H1 (cell line): ENCODE data around the gene CLEC2B. TPM values are rescaled to one million over a fixed set of nuclear protein-coding genes. Genes with fewer than 3 reads are reported as not detected.

Experiments
- CTCF ChIA-PET: fragments of 300-600 bp; sonication (Branson Sonifier 250); formaldehyde crosslinking; loops from one replicate; lab custom pipeline; 2021; ENCODE audit not compliant: partially characterized antibody; lab: Charles Lee
- POLR2A ChIA-PET: fragments of 300-600 bp; sonication (Branson Sonifier 250); formaldehyde crosslinking; loops from one replicate; lab custom pipeline; 2021; ENCODE audit warnings: inconsistent platforms; ENCODE audit not compliant: partially characterized antibody; lab: Charles Lee
- DNase-seq, 2 experiments: peaks; one replicate each; pipeline versions ENCODE4 v3.0.0 to v3.0.0-alpha.2; 2010 to 2022; ENCODE audit warnings: low spot score in 2 of 2, low read depth in 1 of 2, mixed read lengths in 1 of 2
- FAIRE-seq: peaks from 2 replicates; lab custom pipeline; 2011; peaks lifted over from hg19 to GRCh38; lab: Jason Lieb, UNC
- H2AFZ ChIP-seq: 2 replicates; pipeline ENCODE4 v1.8.1; 2012; ENCODE audit warnings: low read length, inconsistent platforms
- H2AK5ac ChIP-seq: 2 replicates; pipeline ENCODE4 v1.6.1; 2013; ENCODE audit warnings: low read depth, low read length
- H2BK120ac ChIP-seq: replicated peaks from 2 replicates; pipeline ENCODE3; 2013; ENCODE audit warnings: low read depth, low read length, inconsistent platforms
- H2BK12ac ChIP-seq: 2 replicates; pipeline ENCODE4 v1.6.1; 2013; ENCODE audit warnings: low read depth, low read length
- H2BK15ac ChIP-seq: 2 replicates; pipeline ENCODE4 v1.6.1; 2013; ENCODE audit warnings: low read length
- H2BK20ac ChIP-seq: 2 replicates; pipeline ENCODE4 v1.6.1; 2013; ENCODE audit warnings: low read length
- H2BK5ac ChIP-seq: 2 replicates; pipeline ENCODE4 v1.6.1; 2013; ENCODE audit warnings: low read depth, low read length
- H3K14ac ChIP-seq: 2 replicates; pipeline ENCODE4 v1.6.1; 2013; ENCODE audit warnings: inconsistent platforms; ENCODE audit not compliant: insufficient read length
- H3K18ac ChIP-seq: 2 replicates; pipeline ENCODE4 v1.6.1; 2013; ENCODE audit warnings: low read length; ENCODE audit errors: extremely low read depth
- H3K23ac ChIP-seq: 2 replicates; pipeline ENCODE4 v1.6.1; 2013; ENCODE audit warnings: inconsistent platforms; ENCODE audit not compliant: insufficient read length
- H3K23me2 ChIP-seq: 2 replicates; pipeline ENCODE4 v1.6.1; 2013; ENCODE audit warnings: low read depth, low read length
- H3K27ac ChIP-seq: 2 replicates; pipeline ENCODE4 v1.6.1; 2011; ENCODE audit warnings: low read depth, low read length, inconsistent platforms
- H3K27me3 ChIP-seq, 4 experiments: replicated peaks in 1 of 4; 1 replicate in 1 of 4; 2 replicates in 3 of 4; pipeline versions ENCODE4 v1.6.1 to v1.8.1; 2011 to 2013; ENCODE audit warnings: low read length in 3 of 4, mild to moderate bottlenecking in 3 of 4, inconsistent platforms in 2 of 4, mixed read lengths in 2 of 4, moderate library complexity in 1 of 4; ENCODE audit not compliant: control insufficient read depth in 3 of 4, insufficient read depth in 3 of 4; ENCODE audit errors: extremely low read depth in 1 of 4
- H3K36me3 ChIP-seq, 4 experiments: 2 replicates each; pipeline versions ENCODE4 v1.6.1 to v1.8.1; 2011 to 2013; ENCODE audit warnings: mild to moderate bottlenecking in 4 of 4, low read length in 3 of 4, moderate library complexity in 2 of 4, control low read depth in 1 of 4, inconsistent platforms in 1 of 4; ENCODE audit not compliant: insufficient read depth in 4 of 4, control insufficient read depth in 2 of 4
- H3K4ac ChIP-seq: replicated peaks from 2 replicates; pipeline ENCODE3; 2013; ENCODE audit warnings: low read length, low read depth, mixed read lengths, inconsistent platforms; ENCODE audit not compliant: insufficient read length
- H3K4me1 ChIP-seq, 4 experiments: replicated peaks in 1 of 4; 1 replicate in 1 of 4; 2 replicates in 3 of 4; pipeline versions ENCODE4 v1.6.1 to v1.8.1; 2011 to 2013; ENCODE audit warnings: low read length in 3 of 4, inconsistent platforms in 2 of 4, mixed read lengths in 1 of 4; ENCODE audit not compliant: insufficient read depth in 4 of 4, control insufficient read depth in 3 of 4
- H3K4me2 ChIP-seq, 2 experiments: 2 replicates each; pipeline versions ENCODE4 v1.6.1 to v1.8.1; 2011 to 2013; ENCODE audit warnings: low read depth in 2 of 2, low read length in 2 of 2, control low read depth in 1 of 2, inconsistent platforms in 1 of 2, mild to moderate bottlenecking in 1 of 2; ENCODE audit not compliant: insufficient read depth in 1 of 2
- H3K4me3 ChIP-seq, 4 experiments: fragments of 200-600, 300-600 bp in 1 of 4; sonication (generic), shearing (Covaris generic), sonication (Bioruptor Twin) in 1 of 4; 2 replicates each; pipeline versions ENCODE4 v1.5.1 to v1.8.1; 2011 to 2016; ENCODE audit warnings: low read length in 4 of 4, low read depth in 3 of 4, control low read depth in 2 of 4, inconsistent platforms in 2 of 4, mild to moderate bottlenecking in 2 of 4, mixed read lengths in 1 of 4, moderate library complexity in 1 of 4; ENCODE audit not compliant: insufficient read depth in 2 of 4; ENCODE audit errors: extremely low read depth in 1 of 4
- H3K56ac ChIP-seq: replicated peaks from 2 replicates; pipeline ENCODE3; 2013; ENCODE audit warnings: low read depth, mild to moderate bottlenecking, mixed read lengths, low read length, inconsistent platforms; ENCODE audit not compliant: insufficient read length
- H3K79me1 ChIP-seq: 2 replicates; pipeline ENCODE4 v1.6.1; 2013; ENCODE audit warnings: low read depth, low read length, control low read depth
- H3K79me2 ChIP-seq, 2 experiments: 2 replicates each; pipeline versions ENCODE4 v1.6.1 to v1.8.1; 2012 to 2013; ENCODE audit warnings: low read length in 2 of 2, mild to moderate bottlenecking in 2 of 2, inconsistent platforms in 1 of 2; ENCODE audit not compliant: insufficient read depth in 2 of 2, control insufficient read depth in 1 of 2
- H3K9ac ChIP-seq, 4 experiments: replicated peaks in 1 of 4; 1 replicate in 1 of 4; 2 replicates in 3 of 4; pipeline versions ENCODE4 v1.6.1 to v1.8.1; 2011 to 2013; ENCODE audit warnings: low read depth in 3 of 4, low read length in 3 of 4, control low read depth in 2 of 4, mild to moderate bottlenecking in 2 of 4, moderate library complexity in 2 of 4, inconsistent platforms in 1 of 4; ENCODE audit errors: extremely low read depth in 1 of 4
- H3K9me3 ChIP-seq, 2 experiments: 2 replicates each; pipeline versions ENCODE4 v1.6.1 to v1.8.1; 2012 to 2013; ENCODE audit warnings: mild to moderate bottlenecking in 2 of 2, moderate library complexity in 2 of 2, control low read depth in 1 of 2, inconsistent platforms in 1 of 2, low read depth in 1 of 2, low read length in 1 of 2, mixed read lengths in 1 of 2; ENCODE audit not compliant: insufficient read depth in 2 of 2
- H4K20me1 ChIP-seq, 2 experiments: replicated peaks in 1 of 2; 2 replicates each; pipeline versions ENCODE3 to v1.8.1; 2011 to 2013; ENCODE audit warnings: inconsistent platforms in 2 of 2, low read length in 2 of 2, mild to moderate bottlenecking in 1 of 2; ENCODE audit not compliant: insufficient read depth in 2 of 2, control insufficient read depth in 1 of 2
- H4K5ac ChIP-seq: 2 replicates; pipeline ENCODE4 v1.6.1; 2013; ENCODE audit warnings: low read length, low read depth, mixed read lengths, inconsistent platforms; ENCODE audit not compliant: insufficient read length
- H4K8ac ChIP-seq: 2 replicates; pipeline ENCODE4 v1.8.0; 2013; ENCODE audit warnings: mild to moderate bottlenecking, moderate library complexity, low read length, inconsistent platforms; ENCODE audit not compliant: insufficient read depth; ENCODE audit errors: extremely low read depth
- H4K91ac ChIP-seq: replicated peaks from 2 replicates; pipeline ENCODE3; 2013; ENCODE audit warnings: low read length, mixed read lengths, inconsistent platforms; ENCODE audit not compliant: insufficient read length
- ATF3 ChIP-seq: IDR thresholded peaks from 2 replicates; pipeline ENCODE4 v1.6.1; 2011; ENCODE audit warnings: low read depth, mild to moderate bottlenecking, low read length; ENCODE audit not compliant: insufficient read depth
- HDAC2 ChIP-seq, 2 experiments: fragments of 300-600 bp in 1 of 2; sonication (generic) in 1 of 2; IDR thresholded peaks; 2 replicates each; pipeline ENCODE4 v1.6.1; 2011 to 2012; ENCODE audit warnings: low read depth in 2 of 2, low read length in 2 of 2, mild to moderate bottlenecking in 2 of 2, moderate library complexity in 2 of 2, borderline replicate concordance in 1 of 2, inconsistent platforms in 1 of 2
- KDM5A ChIP-seq: fragments of 200-600 bp; IDR thresholded peaks from 2 replicates; pipeline ENCODE4 v1.7.1; 2012; ENCODE audit warnings: mild to moderate bottlenecking, low read length, inconsistent platforms, mixed read lengths
- POLR2A ChIP-seq, 2 experiments: IDR thresholded peaks; 1 replicate in 1 of 2; 2 replicates in 1 of 2; pipeline ENCODE4 v1.6.1; 2011; ENCODE audit warnings: low read depth in 2 of 2, low read length in 2 of 2, mild to moderate bottlenecking in 2 of 2; ENCODE audit errors: control extremely low read depth in 1 of 2
- SRF ChIP-seq: IDR thresholded peaks from 2 replicates; pipeline ENCODE4 v1.6.1; 2011; ENCODE audit warnings: mild to moderate bottlenecking, low read depth, low read length, moderate library complexity
- WGBS, 2 experiments: shearing (Covaris generic) in 1 of 2; methylation state at CpG; one replicate each; pipeline versions ENCODE4 v1.1.6 to v1.1.7; 2013 to 2015; ENCODE audit warnings: low lambda C conversion rate in 2 of 2, mixed read lengths in 2 of 2, inconsistent platforms in 1 of 2, low coverage in 1 of 2, missing lambda C conversion rate in 1 of 2; ENCODE audit not compliant: insufficient replicate concordance in 2 of 2, insufficient coverage in 1 of 2, insufficient read length in 1 of 2; ENCODE audit errors: extremely low coverage in 1 of 2, missing lambda C conversion rate in 1 of 2; 5-methylcytosine and 5-hydroxymethylcytosine counted together
- polyA plus RNA-seq, 7 experiments: library from polyadenylated mRNA; depleted of rRNA in 3 of 7; stranded (reverse) in 5 of 7; unstranded in 2 of 7; fragments of >200 nt in 5 of 7; fragments of 200-250 nt in 2 of 7; gene quantifications; 1 replicate in 5 of 7; 2 replicates in 1 of 7; 4 replicates in 1 of 7; pipeline versions ENCODE4 v1.2.1 to v1.2.3, GENCODE V29; 2011 to 2013; ENCODE audit warnings: missing spikeins in 2 of 7, mixed read lengths in 2 of 7
- total RNA-seq: library from RNA; stranded (reverse); fragmentation: NEBNext Ultra II Directional; extraction: Animal tissue kit (Norgen Biotek cat#: 25700); gene quantifications from 2 replicates; pipeline ENCODE4 v1.2.1, GENCODE V29; 2021

The CLEC2B gene
- total and polyA plus RNA-seq, 2 of the 8 experiments (the other 6 are each of a cell fraction or from before 2014, with no cell fraction given): not detected

- no peak overlapping the region for H4K8ac ChIP-seq
- H4K91ac ChIP-seq: no peak overlapping the region
- H3K56ac ChIP-seq: no peak overlapping the region
- peaks cover 0 to 19% (median 3%) of the 10 kb centered on the region in 4 experiments; a peak in 1 of 7 replicates for H3K4me1 ChIP-seq
- no peak overlapping the region for H3K4ac ChIP-seq
- CTCF ChIA-PET: no interaction called here
- H2AFZ ChIP-seq: no peak overlapping the region
- H3K4me3 ChIP-seq: no peak overlapping the region
- DNase-seq (no peak), FAIRE-seq (no peak)
- H3K4me2 ChIP-seq: no peak overlapping the region; a peak in 1 of 4 replicates
- no peak overlapping the region for H2BK12ac ChIP-seq
- H3K14ac ChIP-seq: no peak overlapping the region
- no peaks in the 10 kb centered on the region for H3K27me3 ChIP-seq
- no peak overlapping the region for H3K27ac ChIP-seq
- H4K5ac ChIP-seq: no peak overlapping the region
- no peak overlapping the region for H2AK5ac ChIP-seq
- no peak overlapping the region for H3K18ac ChIP-seq
- POLR2A ChIA-PET: interaction anchor here (1.1 to 9.1 kb wide), 4 partner anchors 6 to 87 kb away, joined by 4 to 121 read pairs (median 6); no protein-coding TSS in a partner anchor
- peaks cover 0 to 4% of the 10 kb centered on the region in 2 experiments for H4K20me1 ChIP-seq
- no peaks in the 10 kb centered on the region for H3K79me1 ChIP-seq
- WGBS, 2 experiments: 90% methylated on average over 2 of the region's 2 CpGs; no CpG with 5 or more reads in 1 of the 2 experiments
- no peak overlapping the region for H2BK120ac ChIP-seq
- peaks cover 6 to 48% (median 10%) of the 10 kb centered on the region in 4 experiments; a peak in 6 of 8 replicates for H3K36me3 ChIP-seq
- no peak overlapping the region for H2BK15ac ChIP-seq
- H3K79me2 ChIP-seq: peaks cover 0 to 41% of the 10 kb centered on the region in 2 experiments; a peak in 2 of 4 replicates
- no peak for TF ChIP-seq ATF3
- TF ChIP-seq POLR2A (IDR thresholded peaks at IDR 0.05; ENCODE audit: control extremely low read depth in 1 of 2, low read depth in 2 of 2, low read length in 2 of 2): no peak
- TF ChIP-seq SRF: no peak
- no peak for TF ChIP-seq HDAC2 (IDR thresholded peaks at IDR 0.05; ENCODE audit: borderline replicate concordance in 1 of 2, low read depth in 2 of 2, low read length in 2 of 2)
- TF ChIP-seq KDM5A: no peak
- TF ChIP-seq, all 59 proteins: peak for 0
- no peaks in the 10 kb centered on the region for H3K9me3 ChIP-seq
- H3K9ac ChIP-seq: no peak overlapping the region
- no peak overlapping the region for H2BK20ac ChIP-seq
- no peak overlapping the region for H2BK5ac ChIP-seq
- H3K23me2 ChIP-seq: no peaks in the 10 kb centered on the region
- no peak overlapping the region for H3K23ac ChIP-seq
Measured at GRCh38 chr12:9900930-9901329, 31.8 kb upstream of the CLEC2B start.
